ENCODE measurements around the gene CEP112. TPM values are rescaled to one million over a fixed set of nuclear protein-coding genes. Genes with fewer than 3 reads are reported as not detected.

The CEP112 gene
- total and polyA plus RNA-seq, 2 of the 13 experiments (the other 11 are each of a cell fraction or from before 2014, with no cell fraction given): 1.2 to 3.4 TPM

- TF ChIP-seq TFDP1 (CRISPR knock-in tag; IDR thresholded peaks at IDR 0.05; ENCODE audit: borderline replicate concordance) (no peak), ZNF329 (CRISPR knock-in tag; IDR thresholded peaks at IDR 0.05; ENCODE audit: low read depth) (no peak), ZNF710 (CRISPR knock-in tag; IDR thresholded peaks at IDR 0.05; ENCODE audit: borderline replicate concordance) (no peak), ZNF281 (CRISPR knock-in tag; IDR thresholded peaks at IDR 0.05; ENCODE audit: borderline replicate concordance) (no peak), MYPOP (CRISPR knock-in tag; IDR thresholded peaks at IDR 0.05) (no peak), GPBP1L1 (CRISPR knock-in tag; IDR thresholded peaks at IDR 0.05) (no peak), ZC3H13 (CRISPR knock-in tag; IDR thresholded peaks at IDR 0.05) (no peak), SIX4 (CRISPR knock-in tag; IDR thresholded peaks at IDR 0.05) (peak; percentile 75; the same call in 1 of the 2 replicates), ZNF382 (CRISPR knock-in tag; IDR thresholded peaks at IDR 0.05; ENCODE audit: borderline replicate concordance) (no peak), HHEX (CRISPR knock-in tag; IDR thresholded peaks at IDR 0.05) (no peak), IRF1 (CRISPR knock-in tag; IDR thresholded peaks at IDR 0.05; ENCODE audit: low read depth) (no peak), ZBTB49 (CRISPR knock-in tag; IDR thresholded peaks at IDR 0.05; ENCODE audit: borderline replicate concordance) (no peak), TARDBP (CRISPR knock-in tag; IDR thresholded peaks at IDR 0.05) (no peak), SKI (IDR thresholded peaks at IDR 0.05; ENCODE audit: partially characterized antibody) (no peak), ZFYVE20 (CRISPR knock-in tag; IDR thresholded peaks at IDR 0.05; ENCODE audit: borderline replicate concordance, low read depth) (no peak), CREBL2 (CRISPR knock-in tag; IDR thresholded peaks at IDR 0.05; ENCODE audit: borderline replicate concordance) (no peak), ZNF432 (CRISPR knock-in tag; IDR thresholded peaks at IDR 0.05; ENCODE audit: borderline replicate concordance) (no peak)
Measured at GRCh38 chr17:65785109-65785508, 406.8 kb downstream of the CEP112 start (continued).

Data from HepG2 (cell line).